A673 (cell line): Measurements from ENCODE around the gene ROBO3. TPM values are rescaled to one million over a fixed set of nuclear protein-coding genes. Genes with fewer than 3 reads are reported as not detected.

Experiments used
- BruUV-seq: library from RNA; stranded (reverse); fragments of 400-500 nt; replicated peaks from 2 replicates; lab custom pipeline; 2021; lab: Mats Ljungman, UMichigan
- CTCF ChIA-PET: fragments of 300-600 bp; sonication (Branson Sonifier 250); formaldehyde crosslinking; loops from one replicate; lab custom pipeline; 2022; ENCODE audit warnings: antibody characterized with exemption; lab: Charles Lee
- POLR2A ChIA-PET: fragments of 300-600 bp; sonication (Branson Sonifier 250); formaldehyde crosslinking; loops from one replicate; lab custom pipeline; 2022; ENCODE audit warnings: antibody characterized with exemption; ENCODE audit not compliant: low non-redundant PET; lab: Charles Lee
- DNase-seq: peaks from one replicate; pipeline ENCODE4 v3.0.0-alpha.2; 2015; ENCODE audit warnings: low spot score
- H3K27ac ChIP-seq: fragments of 200-600 bp; sonication (generic); 2 replicates; pipeline ENCODE4 v1.5.1; 2016; ENCODE audit warnings: mixed run types, low read depth, mild to moderate bottlenecking, mixed read lengths, antibody characterized with exemption, low read length; ENCODE audit not compliant: poor library complexity, severe bottlenecking
- H3K27me3 ChIP-seq: fragments of 200-600 bp; sonication (generic); replicated peaks from 2 replicates; pipeline ENCODE4 v1.6.1; 2017; ENCODE audit warnings: mixed run types, low read depth, mild to moderate bottlenecking, mixed read lengths, antibody characterized with exemption, low read length; ENCODE audit not compliant: insufficient read depth, poor library complexity
- H3K36me3 ChIP-seq: fragments of 200-600 bp; sonication (generic); 2 replicates; pipeline ENCODE4 v1.6.1; 2016; ENCODE audit warnings: mixed run types, mild to moderate bottlenecking, mixed read lengths, antibody characterized with exemption, low read length; ENCODE audit not compliant: insufficient read depth, poor library complexity, severe bottlenecking
- H3K4me1 ChIP-seq: fragments of 200-600 bp; sonication (generic); 2 replicates; pipeline ENCODE4 v1.6.1; 2017; ENCODE audit warnings: mixed run types, mild to moderate bottlenecking, mixed read lengths, antibody characterized with exemption, low read length; ENCODE audit not compliant: insufficient read depth, poor library complexity, severe bottlenecking
- H3K4me3 ChIP-seq: fragments of 200-600 bp; sonication (generic); 2 replicates; pipeline ENCODE4 v1.5.1; 2016; ENCODE audit warnings: low read depth, mixed run types, mild to moderate bottlenecking, mixed read lengths, low read length; ENCODE audit not compliant: poor library complexity, severe bottlenecking
- H3K9me3 ChIP-seq: fragments of 200-600 bp; sonication (generic); 2 replicates; pipeline ENCODE4 v1.6.1; 2016; ENCODE audit warnings: mixed run types, low read depth, mild to moderate bottlenecking, mixed read lengths, antibody characterized with exemption, low read length; ENCODE audit not compliant: poor library complexity, severe bottlenecking
- EZH2 ChIP-seq: fragments of 200-600 bp; sonication (generic); IDR thresholded peaks from 2 replicates; pipeline ENCODE4 v1.6.1; 2017; ENCODE audit warnings: borderline replicate concordance, low read depth, mild to moderate bottlenecking, mixed read lengths, antibody characterized with exemption, low read length; ENCODE audit not compliant: poor library complexity, severe bottlenecking
- intact Hi-C: fragments of 100-400 bp; cut with micrococcal nuclease; formaldehyde crosslinking; loops from one replicate; pipeline ENCODE4 v1.10.0; 2022; ENCODE audit not compliant: unreplicated experiment
- total RNA-seq: library from RNA; stranded (reverse); gene quantifications from 2 replicates; pipeline ENCODE4 v1.2.3, GENCODE V29; 2021
- TF ChIP-seq, protein P1 (sequence below): fragments of 300-800, 200-600 bp; sonication (generic); conservative IDR thresholded peaks from 2 replicates; pipeline ENCODE4 v1.5.1; 2017; ENCODE audit warnings: low read depth, mild to moderate bottlenecking, antibody characterized with exemption, low read length, moderate library complexity, mixed read lengths

The ROBO3 gene
- total RNA-seq, 1 experiment from 2014 or later: 2.3 TPM

- Histone ChIP-seq H3K27me3 (peaks cover 2% of the 10 kb centered on the region), H3K9me3 (no peaks in the 10 kb centered on the region), H3K4me1 (no peaks in the 10 kb centered on the region), H3K36me3 (no peaks in the 10 kb centered on the region), H3K4me3 (no peak overlapping the region), H3K27ac (no peak overlapping the region)
- ChIA-PET CTCF (no interaction called here), POLR2A (no interaction called here)
- DNase-seq: no peak
- no peak for TF ChIP-seq EZH2
- TF ChIP-seq, protein P1, sequence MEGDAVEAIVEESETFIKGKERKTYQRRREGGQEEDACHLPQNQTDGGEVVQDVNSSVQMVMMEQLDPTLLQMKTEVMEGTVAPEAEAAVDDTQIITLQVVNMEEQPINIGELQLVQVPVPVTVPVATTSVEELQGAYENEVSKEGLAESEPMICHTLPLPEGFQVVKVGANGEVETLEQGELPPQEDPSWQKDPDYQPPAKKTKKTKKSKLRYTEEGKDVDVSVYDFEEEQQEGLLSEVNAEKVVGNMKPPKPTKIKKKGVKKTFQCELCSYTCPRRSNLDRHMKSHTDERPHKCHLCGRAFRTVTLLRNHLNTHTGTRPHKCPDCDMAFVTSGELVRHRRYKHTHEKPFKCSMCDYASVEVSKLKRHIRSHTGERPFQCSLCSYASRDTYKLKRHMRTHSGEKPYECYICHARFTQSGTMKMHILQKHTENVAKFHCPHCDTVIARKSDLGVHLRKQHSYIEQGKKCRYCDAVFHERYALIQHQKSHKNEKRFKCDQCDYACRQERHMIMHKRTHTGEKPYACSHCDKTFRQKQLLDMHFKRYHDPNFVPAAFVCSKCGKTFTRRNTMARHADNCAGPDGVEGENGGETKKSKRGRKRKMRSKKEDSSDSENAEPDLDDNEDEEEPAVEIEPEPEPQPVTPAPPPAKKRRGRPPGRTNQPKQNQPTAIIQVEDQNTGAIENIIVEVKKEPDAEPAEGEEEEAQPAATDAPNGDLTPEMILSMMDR: no peak
- BruUV-seq: no TSS peak
- intact Hi-C loops: no loop called here
These were observed 14.5 kb downstream of the ROBO3 start for GRCh38 chr11:124879493-124880289.

- ChIA-PET CTCF (no interaction called here), POLR2A (no interaction called here)
- no peak overlapping the region for H3K27ac ChIP-seq
- no peak for DNase-seq
- H3K4me3 ChIP-seq: no peak overlapping the region
- H3K27me3 ChIP-seq: peaks cover 6% of the 10 kb centered on the region
- H3K36me3 ChIP-seq: no peaks in the 10 kb centered on the region
- BruUV-seq: no TSS peak
- TF ChIP-seq EZH2: no peak
- TF ChIP-seq, protein P1: no peak
- no peaks in the 10 kb centered on the region for H3K9me3 ChIP-seq
- intact Hi-C loops: no loop called here
- no peaks in the 10 kb centered on the region for H3K4me1 ChIP-seq
These were observed 15.0 kb downstream of the ROBO3 start for GRCh38 chr11:124880290-124880611.

GRCh38 chr11:124880958-124881357 is 15.7 kb downstream of the ROBO3 start:
- Histone ChIP-seq H3K4me3 (no peak overlapping the region), H3K36me3 (no peaks in the 10 kb centered on the region), H3K9me3 (no peaks in the 10 kb centered on the region), H3K27me3 (peaks cover 6% of the 10 kb centered on the region), H3K27ac (no peak overlapping the region), H3K4me1 (no peaks in the 10 kb centered on the region)
- ChIA-PET POLR2A (no interaction called here), CTCF (no interaction called here)
- no TSS peak for BruUV-seq
- no peak for DNase-seq
- TF ChIP-seq EZH2: no peak
- TF ChIP-seq, protein P1: no peak
- intact Hi-C loops: no loop called here
